ENCODE measurements around the gene GMPR2.

- TF ChIP-seq CTCF (IDR thresholded peaks at IDR 0.05) (no peak), POLR2A (IDR thresholded peaks at IDR 0.05) (no peak)
Measured at GRCh38 chr14:24224618-24225071, 8.1 kb upstream of the GMPR2 start.
